Neural cell (in vitro differentiated cells): ENCODE results near the gene PLD4. TPM values are rescaled to one million over a fixed set of nuclear protein-coding genes. Genes with fewer than 3 reads are reported as not detected.

Experiments
- H2AFZ ChIP-seq: fragments of 200-600, 300-800 bp; sonication (generic), shearing (Covaris generic); 2 replicates; pipeline ENCODE4 v1.6.0; 2014; ENCODE audit warnings: low read depth, mild to moderate bottlenecking, antibody characterized with exemption, low read length, moderate library complexity
- H3F3A ChIP-seq: fragments of 200-600 bp; shearing (Covaris generic); 2 replicates; pipeline ENCODE4 v1.6.1; 2016; ENCODE audit warnings: mild to moderate bottlenecking, moderate library complexity, mixed read lengths, antibody characterized with exemption, low read length; ENCODE audit not compliant: insufficient read depth, poor library complexity, severe bottlenecking
- H3K27ac ChIP-seq: fragments of 200-600, 300-800 bp; sonication (generic), shearing (Covaris generic); 2 replicates; pipeline ENCODE4 v1.5.1; 2014; ENCODE audit warnings: mild to moderate bottlenecking, low read length, moderate library complexity
- H3K27me3 ChIP-seq: fragments of 300-800, 200-600 bp; sonication (generic), shearing (Covaris generic); 2 replicates; pipeline ENCODE4 v1.6.0; 2014; ENCODE audit warnings: mild to moderate bottlenecking, low read depth, low read length, moderate library complexity; ENCODE audit not compliant: insufficient read depth
- H3K36me3 ChIP-seq: fragments of 300-800, 200-600 bp; sonication (generic), shearing (Covaris generic); 2 replicates; pipeline ENCODE4 v1.5.1; 2014; ENCODE audit warnings: mild to moderate bottlenecking, antibody characterized with exemption, low read length, moderate library complexity; ENCODE audit not compliant: insufficient read depth
- H3K4me2 ChIP-seq: fragments of 300-800, 200-600 bp; sonication (generic), shearing (Covaris generic); 2 replicates; pipeline ENCODE4 v1.6.0; 2014; ENCODE audit warnings: mild to moderate bottlenecking, low read length
- H3K4me3 ChIP-seq: fragments of 300-800, 200-600 bp; sonication (generic), shearing (Covaris generic); 2 replicates; pipeline ENCODE4 v1.5.1; 2014; ENCODE audit warnings: mild to moderate bottlenecking, low read length, moderate library complexity
- H3K79me2 ChIP-seq: fragments of 200-600 bp; shearing (Covaris generic); replicated peaks from 2 replicates; pipeline ENCODE4 v1.6.0; 2014; ENCODE audit warnings: mild to moderate bottlenecking, low read length, moderate library complexity; ENCODE audit not compliant: insufficient read depth
- H3K9ac ChIP-seq: fragments of 300-800, 200-600 bp; sonication (generic), shearing (Covaris generic); 2 replicates; pipeline ENCODE4 v1.6.1; 2016; ENCODE audit warnings: mild to moderate bottlenecking, low read length, mixed read lengths
- H3K9me2 ChIP-seq: fragments of 200-600 bp; shearing (Covaris generic); 2 replicates; pipeline ENCODE4 v1.6.1; 2016; ENCODE audit warnings: mild to moderate bottlenecking, low read length, mixed read lengths; ENCODE audit not compliant: insufficient read depth
- H3K9me3 ChIP-seq: fragments of 200-600, 300-800 bp; sonication (generic), shearing (Covaris generic); 2 replicates; pipeline ENCODE4 v1.6.1; 2016; ENCODE audit warnings: mild to moderate bottlenecking, mixed run types, low read length, moderate library complexity, mixed read lengths
- H4K20me1 ChIP-seq: fragments of 200-600 bp; shearing (Covaris generic); 2 replicates; pipeline ENCODE4 v1.6.1; 2016; ENCODE audit warnings: mild to moderate bottlenecking, mixed run types; ENCODE audit not compliant: insufficient read depth
- EP300 ChIP-seq: fragments of 450-650 bp; conservative IDR thresholded peaks from 2 replicates; pipeline ENCODE4 v1.6.1; 2014; ENCODE audit warnings: antibody characterized with exemption, mild to moderate bottlenecking, moderate library complexity; ENCODE audit not compliant: poor library complexity, severe bottlenecking
- EZH2 ChIP-seq: fragments of 200-600, 300-800 bp; shearing (Covaris generic), sonication (generic); IDR thresholded peaks from 2 replicates; pipeline ENCODE4 v1.6.1; 2014; ENCODE audit warnings: antibody characterized with exemption, low read length, borderline replicate concordance, mild to moderate bottlenecking; ENCODE audit not compliant: insufficient read depth, poor library complexity, severe bottlenecking
- MXI1 ChIP-seq: fragments of 450-650 bp; conservative IDR thresholded peaks from 2 replicates; pipeline ENCODE4 v1.6.1; 2014; ENCODE audit warnings: antibody characterized with exemption, mild to moderate bottlenecking; ENCODE audit not compliant: poor library complexity, severe bottlenecking
- POLR2AphosphoS5 ChIP-seq: IDR thresholded peaks from 2 replicates; pipeline ENCODE4 v1.6.1; 2012
- RAD21 ChIP-seq: fragments of 450-650 bp; conservative IDR thresholded peaks from 2 replicates; pipeline ENCODE4 v1.6.1; 2014; ENCODE audit warnings: antibody characterized with exemption, mild to moderate bottlenecking, moderate library complexity
- SMC3 ChIP-seq: fragments of 450-650 bp; conservative IDR thresholded peaks from 2 replicates; pipeline ENCODE4 v1.6.1; 2014; ENCODE audit warnings: antibody characterized with exemption, mild to moderate bottlenecking, moderate library complexity; ENCODE audit not compliant: poor library complexity
- TAF1 ChIP-seq: IDR thresholded peaks from 2 replicates; pipeline ENCODE4 v1.6.1; 2012; ENCODE audit warnings: low read depth
- polyA plus RNA-seq: library from polyadenylated mRNA; depleted of rRNA; stranded (reverse); fragments of >200 nt; gene quantifications from 2 replicates; pipeline ENCODE4 v1.2.3, GENCODE V29; 2014
- TF ChIP-seq, protein P1 (sequence below): fragments of 450-650 bp; IDR thresholded peaks from 2 replicates; pipeline ENCODE4 v1.5.1; 2014; ENCODE audit warnings: antibody characterized with exemption, mild to moderate bottlenecking, moderate library complexity; ENCODE audit not compliant: poor library complexity, severe bottlenecking
- TF ChIP-seq, protein P2 (sequence below): IDR thresholded peaks from 2 replicates; pipeline ENCODE4 v1.6.1; 2012; ENCODE audit warnings: borderline replicate concordance

Gene PLD4
- polyA plus RNA-seq, 1 donor from 2014 or later, result not detected

DNA sequence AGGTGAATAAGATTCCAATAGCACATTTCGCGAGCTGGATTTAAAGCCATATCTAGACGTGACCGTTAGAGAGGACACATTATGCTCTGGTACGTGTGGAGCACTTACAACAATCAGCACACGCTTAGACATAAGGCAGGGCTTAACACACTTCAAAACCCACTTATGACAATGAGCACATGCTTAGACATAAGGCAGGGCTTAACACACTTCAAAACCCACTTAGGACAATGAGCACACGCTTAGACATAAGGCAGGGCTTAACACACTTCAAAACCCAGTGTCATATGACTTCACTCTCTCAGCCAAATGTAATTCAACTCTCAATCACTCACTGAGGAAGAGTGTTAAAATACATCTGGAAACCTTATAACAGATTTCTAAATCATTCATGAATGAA is 11.2 kb upstream of the PLD4 start:
- no peaks in the 10 kb centered on the region for H3K9me2 ChIP-seq
- H4K20me1 ChIP-seq, result no peaks in the 10 kb centered on the region
- H3K36me3 ChIP-seq, result no peaks in the 10 kb centered on the region
- no peak overlapping the region for H3K9ac ChIP-seq
- no peaks in the 10 kb centered on the region for H3F3A ChIP-seq
- H2AFZ ChIP-seq, result no peak overlapping the region
- H3K27me3 ChIP-seq, result no peaks in the 10 kb centered on the region
- no peak overlapping the region for H3K27ac ChIP-seq
- TF ChIP-seq MXI1 (no peak), TAF1 (no peak), EZH2 (no peak), POLR2AphosphoS5 (no peak), RAD21 (no peak), SMC3 (no peak), EP300 (no peak)
- TF ChIP-seq, protein P1, sequence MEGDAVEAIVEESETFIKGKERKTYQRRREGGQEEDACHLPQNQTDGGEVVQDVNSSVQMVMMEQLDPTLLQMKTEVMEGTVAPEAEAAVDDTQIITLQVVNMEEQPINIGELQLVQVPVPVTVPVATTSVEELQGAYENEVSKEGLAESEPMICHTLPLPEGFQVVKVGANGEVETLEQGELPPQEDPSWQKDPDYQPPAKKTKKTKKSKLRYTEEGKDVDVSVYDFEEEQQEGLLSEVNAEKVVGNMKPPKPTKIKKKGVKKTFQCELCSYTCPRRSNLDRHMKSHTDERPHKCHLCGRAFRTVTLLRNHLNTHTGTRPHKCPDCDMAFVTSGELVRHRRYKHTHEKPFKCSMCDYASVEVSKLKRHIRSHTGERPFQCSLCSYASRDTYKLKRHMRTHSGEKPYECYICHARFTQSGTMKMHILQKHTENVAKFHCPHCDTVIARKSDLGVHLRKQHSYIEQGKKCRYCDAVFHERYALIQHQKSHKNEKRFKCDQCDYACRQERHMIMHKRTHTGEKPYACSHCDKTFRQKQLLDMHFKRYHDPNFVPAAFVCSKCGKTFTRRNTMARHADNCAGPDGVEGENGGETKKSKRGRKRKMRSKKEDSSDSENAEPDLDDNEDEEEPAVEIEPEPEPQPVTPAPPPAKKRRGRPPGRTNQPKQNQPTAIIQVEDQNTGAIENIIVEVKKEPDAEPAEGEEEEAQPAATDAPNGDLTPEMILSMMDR, result no peak
- TF ChIP-seq, protein P2, sequence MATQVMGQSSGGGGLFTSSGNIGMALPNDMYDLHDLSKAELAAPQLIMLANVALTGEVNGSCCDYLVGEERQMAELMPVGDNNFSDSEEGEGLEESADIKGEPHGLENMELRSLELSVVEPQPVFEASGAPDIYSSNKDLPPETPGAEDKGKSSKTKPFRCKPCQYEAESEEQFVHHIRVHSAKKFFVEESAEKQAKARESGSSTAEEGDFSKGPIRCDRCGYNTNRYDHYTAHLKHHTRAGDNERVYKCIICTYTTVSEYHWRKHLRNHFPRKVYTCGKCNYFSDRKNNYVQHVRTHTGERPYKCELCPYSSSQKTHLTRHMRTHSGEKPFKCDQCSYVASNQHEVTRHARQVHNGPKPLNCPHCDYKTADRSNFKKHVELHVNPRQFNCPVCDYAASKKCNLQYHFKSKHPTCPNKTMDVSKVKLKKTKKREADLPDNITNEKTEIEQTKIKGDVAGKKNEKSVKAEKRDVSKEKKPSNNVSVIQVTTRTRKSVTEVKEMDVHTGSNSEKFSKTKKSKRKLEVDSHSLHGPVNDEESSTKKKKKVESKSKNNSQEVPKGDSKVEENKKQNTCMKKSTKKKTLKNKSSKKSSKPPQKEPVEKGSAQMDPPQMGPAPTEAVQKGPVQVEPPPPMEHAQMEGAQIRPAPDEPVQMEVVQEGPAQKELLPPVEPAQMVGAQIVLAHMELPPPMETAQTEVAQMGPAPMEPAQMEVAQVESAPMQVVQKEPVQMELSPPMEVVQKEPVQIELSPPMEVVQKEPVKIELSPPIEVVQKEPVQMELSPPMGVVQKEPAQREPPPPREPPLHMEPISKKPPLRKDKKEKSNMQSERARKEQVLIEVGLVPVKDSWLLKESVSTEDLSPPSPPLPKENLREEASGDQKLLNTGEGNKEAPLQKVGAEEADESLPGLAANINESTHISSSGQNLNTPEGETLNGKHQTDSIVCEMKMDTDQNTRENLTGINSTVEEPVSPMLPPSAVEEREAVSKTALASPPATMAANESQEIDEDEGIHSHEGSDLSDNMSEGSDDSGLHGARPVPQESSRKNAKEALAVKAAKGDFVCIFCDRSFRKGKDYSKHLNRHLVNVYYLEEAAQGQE, result no peak
- no peak overlapping the region for H3K4me2 ChIP-seq
- no peaks in the 10 kb centered on the region for H3K9me3 ChIP-seq
- no peaks in the 10 kb centered on the region for H3K79me2 ChIP-seq
- H3K4me3 ChIP-seq, result no peak overlapping the region

DNA sequence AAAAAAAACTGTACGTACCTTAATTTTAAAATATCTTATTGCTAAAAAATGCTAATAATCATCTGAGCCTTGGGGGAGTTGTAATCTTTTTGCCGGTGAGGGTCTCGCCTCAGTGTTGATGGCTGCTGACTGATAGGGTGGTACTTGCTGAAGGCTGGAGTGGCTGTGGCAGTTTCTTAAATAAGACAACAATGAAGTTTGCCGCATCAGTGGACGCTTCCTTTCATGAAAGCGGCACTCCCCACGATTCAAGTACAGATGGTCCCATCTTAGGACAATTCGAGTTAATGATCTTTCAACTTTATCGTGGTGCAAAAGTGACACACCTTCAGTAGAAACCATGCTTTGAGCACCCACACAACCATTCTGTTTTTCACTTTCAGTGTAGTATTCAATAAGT is 7.6 kb upstream of the PLD4 start:
- H3K36me3 ChIP-seq, result no peaks in the 10 kb centered on the region
- TF ChIP-seq MXI1 (no peak), POLR2AphosphoS5 (no peak), TAF1 (no peak), EP300 (no peak), SMC3 (no peak), RAD21 (no peak), EZH2 (no peak)
- TF ChIP-seq, protein P2, result no peak
- TF ChIP-seq, protein P1, result no peak
- H3K4me2 ChIP-seq, result no peak overlapping the region
- no peak overlapping the region for H3K4me3 ChIP-seq
- H3K9me2 ChIP-seq, result no peaks in the 10 kb centered on the region
- no peak overlapping the region for H3K9ac ChIP-seq
- H2AFZ ChIP-seq, result no peak overlapping the region
- H4K20me1 ChIP-seq, result no peaks in the 10 kb centered on the region
- no peaks in the 10 kb centered on the region for H3F3A ChIP-seq
- H3K79me2 ChIP-seq, result no peaks in the 10 kb centered on the region
- H3K9me3 ChIP-seq, result no peaks in the 10 kb centered on the region
- no peak overlapping the region for H3K27ac ChIP-seq
- no peaks in the 10 kb centered on the region for H3K27me3 ChIP-seq
